GM12801 (cell line): ENCODE results near the gene SSBP2.
A peak's percentile ranks its signal among the peaks of the same experiment; 100 is the strongest.

ENCODE experiments used
- TF ChIP-seq, protein P1 (sequence below): IDR thresholded peaks from one replicate; pipeline ENCODE4 v1.5.1; 2011; ENCODE audit warnings: control low read depth; ENCODE audit not compliant: insufficient read length; ENCODE audit errors: extremely low read depth

SSBP2 gene

DNA sequence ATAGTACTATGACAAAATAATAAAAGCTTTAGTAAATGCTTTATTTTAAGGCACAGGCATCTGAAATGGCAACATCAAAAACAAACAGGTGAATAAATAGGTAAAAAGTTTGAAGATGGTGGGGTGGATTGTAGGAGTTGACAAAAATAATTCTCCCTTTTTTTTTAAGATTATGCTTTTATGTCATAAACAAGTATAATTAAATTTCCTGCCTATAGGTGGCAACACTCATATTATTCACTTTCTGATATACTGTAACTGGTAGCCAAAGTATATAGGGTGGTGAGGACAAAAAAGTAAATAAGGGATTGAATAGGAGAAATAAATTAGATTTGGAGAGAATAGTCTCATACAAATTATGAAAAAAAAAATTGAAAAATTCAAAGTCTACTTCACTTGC, 236.9 kb downstream of the SSBP2 start:
- TF ChIP-seq, protein P1, sequence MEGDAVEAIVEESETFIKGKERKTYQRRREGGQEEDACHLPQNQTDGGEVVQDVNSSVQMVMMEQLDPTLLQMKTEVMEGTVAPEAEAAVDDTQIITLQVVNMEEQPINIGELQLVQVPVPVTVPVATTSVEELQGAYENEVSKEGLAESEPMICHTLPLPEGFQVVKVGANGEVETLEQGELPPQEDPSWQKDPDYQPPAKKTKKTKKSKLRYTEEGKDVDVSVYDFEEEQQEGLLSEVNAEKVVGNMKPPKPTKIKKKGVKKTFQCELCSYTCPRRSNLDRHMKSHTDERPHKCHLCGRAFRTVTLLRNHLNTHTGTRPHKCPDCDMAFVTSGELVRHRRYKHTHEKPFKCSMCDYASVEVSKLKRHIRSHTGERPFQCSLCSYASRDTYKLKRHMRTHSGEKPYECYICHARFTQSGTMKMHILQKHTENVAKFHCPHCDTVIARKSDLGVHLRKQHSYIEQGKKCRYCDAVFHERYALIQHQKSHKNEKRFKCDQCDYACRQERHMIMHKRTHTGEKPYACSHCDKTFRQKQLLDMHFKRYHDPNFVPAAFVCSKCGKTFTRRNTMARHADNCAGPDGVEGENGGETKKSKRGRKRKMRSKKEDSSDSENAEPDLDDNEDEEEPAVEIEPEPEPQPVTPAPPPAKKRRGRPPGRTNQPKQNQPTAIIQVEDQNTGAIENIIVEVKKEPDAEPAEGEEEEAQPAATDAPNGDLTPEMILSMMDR: no peak

DNA sequence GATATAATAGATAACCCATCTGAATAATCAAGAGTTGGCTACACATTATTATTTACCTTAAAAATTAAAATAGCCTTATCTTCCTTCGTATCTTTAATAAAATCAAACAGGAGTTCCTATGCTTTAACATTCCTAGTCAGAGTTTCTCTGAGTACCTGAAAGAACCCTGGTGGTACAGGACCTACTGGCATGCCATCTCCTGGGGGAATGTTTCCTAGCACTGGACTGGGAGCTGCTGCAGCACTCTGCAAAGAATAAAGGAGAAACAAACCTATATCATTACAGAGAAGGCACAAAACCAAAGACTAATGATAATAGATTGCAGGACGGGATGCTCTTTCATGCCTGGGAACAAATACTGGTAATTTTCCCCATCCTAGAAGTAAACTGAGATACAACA, 237.4 kb downstream of the SSBP2 start:
- TF ChIP-seq, protein P1: no peak

DNA sequence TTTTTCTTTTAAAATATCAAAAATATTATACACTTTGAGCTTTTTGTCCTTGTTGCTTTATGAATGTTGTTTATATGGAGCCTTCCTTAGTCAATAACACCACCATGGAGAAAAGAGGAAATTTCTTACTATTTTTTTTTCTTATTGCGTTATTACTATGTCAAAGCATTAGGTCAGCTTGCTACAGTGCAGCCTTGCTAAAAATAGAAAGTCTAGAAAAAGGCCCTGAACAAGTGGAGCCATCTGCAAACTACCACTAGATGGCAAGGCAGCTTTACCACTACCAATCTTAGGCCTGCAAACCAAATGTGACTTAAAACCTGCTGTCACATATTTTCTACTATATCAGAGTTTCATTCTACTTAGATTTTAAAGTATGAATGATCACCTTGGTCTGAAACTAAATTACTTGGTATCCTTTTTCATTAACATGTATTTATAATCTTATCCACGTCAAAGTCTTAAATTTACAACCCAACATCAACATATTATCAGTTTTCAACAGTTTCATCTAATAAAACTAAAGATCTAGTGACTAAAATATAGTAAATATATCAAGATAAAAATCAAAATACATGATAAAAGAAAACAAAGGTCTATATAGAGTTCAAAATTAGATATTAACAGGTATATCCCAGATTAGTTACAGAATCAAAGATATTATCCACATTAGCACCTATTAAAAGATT, 243.9 kb downstream of the SSBP2 start:
- TF ChIP-seq, protein P1: peak; percentile 79

DNA sequence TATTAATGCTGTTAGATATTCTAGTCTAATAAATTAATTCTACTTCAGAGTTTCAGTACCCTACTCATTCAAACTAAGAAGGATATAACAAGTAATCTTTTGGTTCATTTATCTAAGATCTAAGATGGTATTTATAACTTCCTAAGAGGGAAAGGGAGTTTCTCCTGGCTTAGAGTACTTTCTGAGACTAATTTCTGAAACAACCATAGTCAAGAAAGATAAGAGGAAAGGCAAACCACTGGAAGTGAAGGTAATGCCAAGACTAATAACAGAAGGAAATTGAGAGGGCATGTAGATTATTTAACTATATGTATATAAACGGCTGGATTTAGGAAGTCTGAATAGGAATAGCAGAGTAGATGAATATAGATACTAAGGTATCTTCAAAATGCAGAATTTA, 244.5 kb downstream of the SSBP2 start:
- TF ChIP-seq, protein P1: no peak

DNA sequence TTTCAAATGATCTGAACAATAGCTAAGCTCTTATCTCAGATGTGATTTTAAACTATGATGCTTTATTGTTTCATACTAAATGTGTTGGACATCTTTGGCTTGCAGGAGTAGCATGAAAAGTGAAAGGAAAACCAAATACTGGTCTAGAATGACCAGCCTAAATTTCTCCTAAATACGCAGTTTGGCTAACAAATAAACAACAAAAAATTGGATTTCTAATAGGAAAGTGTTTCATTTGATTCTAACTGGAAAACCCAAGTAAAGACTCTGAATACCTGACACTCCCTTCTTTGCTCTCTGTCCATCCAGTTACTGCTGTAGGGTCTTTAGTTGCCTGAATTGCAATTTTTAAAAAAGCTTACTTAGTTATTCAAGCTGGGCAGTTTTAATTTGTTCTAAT, 245.2 kb downstream of the SSBP2 start:
- TF ChIP-seq, protein P1: no peak

DNA sequence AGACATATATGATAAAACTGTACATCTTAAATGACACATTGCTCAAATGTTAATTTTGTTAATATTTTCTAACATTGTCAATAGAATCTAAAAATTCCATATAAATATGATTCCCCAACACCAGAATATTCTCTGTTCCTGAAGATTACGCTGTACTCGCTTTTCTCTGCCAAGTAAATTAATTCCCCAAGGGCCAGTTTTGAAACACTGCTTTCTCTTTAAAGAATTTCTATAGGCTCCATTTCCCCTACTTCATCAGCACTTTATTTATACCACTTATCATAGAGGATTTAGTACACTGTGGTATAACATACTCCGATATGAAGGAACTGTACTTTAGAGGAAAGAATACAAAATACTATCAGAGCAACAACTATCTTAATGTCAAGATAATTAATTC, 255.6 kb downstream of the SSBP2 start:
- TF ChIP-seq, protein P1: no peak

DNA sequence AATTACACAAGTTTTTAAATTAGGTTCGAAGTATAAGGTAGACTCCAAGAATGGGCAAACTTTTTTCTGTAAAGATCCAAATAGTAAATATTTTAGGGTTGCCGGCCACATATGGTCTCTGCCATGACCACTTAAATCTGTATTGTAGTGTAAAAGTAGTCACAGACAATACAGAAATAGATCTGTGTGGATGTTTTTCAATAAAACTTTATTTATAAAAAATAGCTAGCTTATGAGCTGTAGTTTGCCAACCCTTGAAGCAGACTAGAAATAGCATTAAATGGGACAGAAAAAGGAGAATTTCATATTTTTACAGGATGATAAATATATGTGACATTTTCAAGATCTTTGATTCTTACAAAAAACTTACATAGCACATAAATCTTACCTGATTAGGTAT, 262.0 kb downstream of the SSBP2 start:
- TF ChIP-seq, protein P1: no peak
